HEK293T (cell line): ENCODE measurements around the gene MGMT.

Source experiments
- ARNT ChIP-seq: fragments of 450-650 bp; IDR thresholded peaks from 2 replicates; pipeline ENCODE4 v1.6.1; 2017; ENCODE audit warnings: mild to moderate bottlenecking
- BHLHE40 ChIP-seq: fragments of 450-650 bp; IDR thresholded peaks from 2 replicates; pipeline ENCODE4 v1.6.1; 2016; ENCODE audit warnings: mild to moderate bottlenecking, moderate library complexity, borderline replicate concordance
- CTBP1 ChIP-seq: fragments of 450-650 bp; IDR thresholded peaks from 2 replicates; pipeline ENCODE4 v1.6.1; 2016; ENCODE audit warnings: borderline replicate concordance
- FOXM1 ChIP-seq: fragments of 450-650 bp; IDR thresholded peaks from 2 replicates; pipeline ENCODE4 v1.6.1; 2017; ENCODE audit warnings: mild to moderate bottlenecking, borderline replicate concordance
- HDGF ChIP-seq: fragments of 450-650 bp; IDR thresholded peaks from 2 replicates; pipeline ENCODE4 v1.6.1; 2017; ENCODE audit warnings: antibody characterized with exemption, borderline replicate concordance
- PKNOX1 ChIP-seq: fragments of 450-650 bp; IDR thresholded peaks from 2 replicates; pipeline ENCODE4 v1.6.1; 2016
- SP1 ChIP-seq: fragments of 450-650 bp; IDR thresholded peaks from 2 replicates; pipeline ENCODE4 v1.6.1; 2017
- TARDBP ChIP-seq: fragments of 450-650 bp; IDR thresholded peaks from 2 replicates; pipeline ENCODE4 v1.6.1; 2016

- TF ChIP-seq HDGF: no peak
- no peak for TF ChIP-seq SP1
- no peak for TF ChIP-seq TARDBP
- no peak for TF ChIP-seq PKNOX1
- no peak for TF ChIP-seq FOXM1
- no peak for TF ChIP-seq CTBP1
- TF ChIP-seq ARNT: no peak
- TF ChIP-seq BHLHE40: no peak
These were observed 164.0 kb downstream of the MGMT start for GRCh38 chr10:129631006-129631405.
